Measurements from ENCODE around the gene PGM1. TPM values are rescaled to one million over a fixed set of nuclear protein-coding genes. Genes with fewer than 3 reads are reported as not detected.
A peak's percentile ranks its signal among the peaks of the same experiment; 100 is the strongest.

The PGM1 gene
- total and polyA plus RNA-seq, 2 of the 13 experiments (the other 11 are each of a cell fraction or from before 2014, with no cell fraction given), result 51.6 to 105 TPM

DNA sequence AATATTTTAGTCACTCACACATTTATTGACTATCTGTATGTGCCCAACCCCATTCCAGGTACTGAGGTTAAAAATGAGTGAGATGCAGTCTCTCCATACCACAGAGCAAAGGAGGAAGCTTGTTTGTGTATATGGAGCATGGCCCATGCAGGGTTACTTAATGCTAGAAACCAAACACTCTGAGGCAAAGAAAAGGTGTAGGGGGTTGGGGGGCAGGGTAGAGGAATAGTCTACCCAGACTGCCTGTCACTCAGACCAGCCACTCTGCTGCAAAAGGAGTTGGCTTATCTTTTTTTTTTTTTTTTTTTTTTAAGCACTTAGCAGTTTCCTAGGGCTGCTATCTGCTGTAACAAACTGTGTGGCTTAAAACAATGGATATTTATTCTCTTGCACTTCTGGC, 19.8 kb downstream of the PGM1 start:
- Histone ChIP-seq H3K27ac (ENCODE audit: extremely low read length, insufficient read depth, low read length) (peak overlapping the region; percentile 30), H3K4me1 (ENCODE audit: insufficient read depth, low read length) (peaks cover 69% of the 10 kb centered on the region), H3K36me3 (replicated peaks in 1 of 2; ENCODE audit: control insufficient read depth in 1 of 2, insufficient read depth in 2 of 2, low read length in 2 of 2) (peaks cover 5 to 8% of the 10 kb centered on the region in 2 experiments; a peak in 2 of 5 replicates), H2AFZ (ENCODE audit: low read length) (no peak overlapping the region), H3K4me2 (ENCODE audit: low read depth, low read length) (no peak overlapping the region), H3K4me3 (replicated peaks in 1 of 3; ENCODE audit: insufficient read depth in 1 of 3, low read depth in 2 of 3, low read length in 3 of 3) (no peak overlapping the region), H3K9ac (ENCODE audit: insufficient read depth, low read depth, low read length) (no peak overlapping the region), H3K27me3 (ENCODE audit: control insufficient read depth in 1 of 2, insufficient read depth in 2 of 2, low read length in 2 of 2) (no peaks in the 10 kb centered on the region), H4K20me1 (ENCODE audit: insufficient read depth, low read length) (peaks cover 6% of the 10 kb centered on the region; the same call in 1 of the 2 replicates), H3K9me3 (ENCODE audit: low read length) (no peaks in the 10 kb centered on the region), H3K79me2 (ENCODE audit: insufficient read depth, low read length) (peaks cover 45% of the 10 kb centered on the region)
- in situ Hi-C loops (cut with HindIII; ENCODE audit: extremely low pct_ligation_motif_present, low pct_unique_long_range_greater_than_20kb) (loop anchor here (25.0 kb wide), 1 partner anchor 299 kb away; no protein-coding TSS in a partner anchor), intact Hi-C loops (cut with micrococcal nuclease; ENCODE audit: unreplicated experiment) (loop anchor here (10.0 kb wide), 1 partner anchor 62 kb away; no protein-coding TSS in a partner anchor)
- ChIA-PET CTCF (ENCODE audit: low intra/inter-chr PET ratio, low total read pairs) (no interaction called here), POLR2A (no interaction called here)
- TF ChIP-seq ZFP37 (CRISPR knock-in tag; IDR thresholded peaks at IDR 0.05; ENCODE audit: borderline replicate concordance) (no peak), ZNF549 (CRISPR knock-in tag; IDR thresholded peaks at IDR 0.05) (no peak), MXD4 (CRISPR knock-in tag; IDR thresholded peaks at IDR 0.05) (no peak), NFYC (CRISPR knock-in tag; IDR thresholded peaks at IDR 0.05) (no peak), NFIC (IDR thresholded peaks at IDR 0.05; ENCODE audit: low read length) (no peak), ZNF768 (CRISPR knock-in tag; IDR thresholded peaks at IDR 0.05) (no peak), ZNF672 (CRISPR knock-in tag; IDR thresholded peaks at IDR 0.05) (no peak), ZNF878 (CRISPR knock-in tag; IDR thresholded peaks at IDR 0.05) (no peak), NFKB2 (CRISPR knock-in tag; IDR thresholded peaks at IDR 0.05; ENCODE audit: borderline replicate concordance) (no peak), NR2F1 (CRISPR knock-in tag; IDR thresholded peaks at IDR 0.05) (no peak)
- TF ChIP-seq, protein P1, sequence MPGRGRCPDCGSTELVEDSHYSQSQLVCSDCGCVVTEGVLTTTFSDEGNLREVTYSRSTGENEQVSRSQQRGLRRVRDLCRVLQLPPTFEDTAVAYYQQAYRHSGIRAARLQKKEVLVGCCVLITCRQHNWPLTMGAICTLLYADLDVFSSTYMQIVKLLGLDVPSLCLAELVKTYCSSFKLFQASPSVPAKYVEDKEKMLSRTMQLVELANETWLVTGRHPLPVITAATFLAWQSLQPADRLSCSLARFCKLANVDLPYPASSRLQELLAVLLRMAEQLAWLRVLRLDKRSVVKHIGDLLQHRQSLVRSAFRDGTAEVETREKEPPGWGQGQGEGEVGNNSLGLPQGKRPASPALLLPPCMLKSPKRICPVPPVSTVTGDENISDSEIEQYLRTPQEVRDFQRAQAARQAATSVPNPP (CRISPR knock-in tag; IDR thresholded peaks at IDR 0.05), result no peak
- TF ChIP-seq, protein P2, sequence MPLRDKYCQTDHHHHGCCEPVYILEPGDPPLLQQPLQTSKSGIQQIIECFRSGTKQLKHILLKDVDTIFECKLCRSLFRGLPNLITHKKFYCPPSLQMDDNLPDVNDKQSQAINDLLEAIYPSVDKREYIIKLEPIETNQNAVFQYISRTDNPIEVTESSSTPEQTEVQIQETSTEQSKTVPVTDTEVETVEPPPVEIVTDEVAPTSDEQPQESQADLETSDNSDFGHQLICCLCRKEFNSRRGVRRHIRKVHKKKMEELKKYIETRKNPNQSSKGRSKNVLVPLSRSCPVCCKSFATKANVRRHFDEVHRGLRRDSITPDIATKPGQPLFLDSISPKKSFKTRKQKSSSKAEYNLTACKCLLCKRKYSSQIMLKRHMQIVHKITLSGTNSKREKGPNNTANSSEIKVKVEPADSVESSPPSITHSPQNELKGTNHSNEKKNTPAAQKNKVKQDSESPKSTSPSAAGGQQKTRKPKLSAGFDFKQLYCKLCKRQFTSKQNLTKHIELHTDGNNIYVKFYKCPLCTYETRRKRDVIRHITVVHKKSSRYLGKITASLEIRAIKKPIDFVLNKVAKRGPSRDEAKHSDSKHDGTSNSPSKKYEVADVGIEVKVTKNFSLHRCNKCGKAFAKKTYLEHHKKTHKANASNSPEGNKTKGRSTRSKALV (CRISPR knock-in tag; IDR thresholded peaks at IDR 0.05), result no peak
- TF ChIP-seq, protein P3, sequence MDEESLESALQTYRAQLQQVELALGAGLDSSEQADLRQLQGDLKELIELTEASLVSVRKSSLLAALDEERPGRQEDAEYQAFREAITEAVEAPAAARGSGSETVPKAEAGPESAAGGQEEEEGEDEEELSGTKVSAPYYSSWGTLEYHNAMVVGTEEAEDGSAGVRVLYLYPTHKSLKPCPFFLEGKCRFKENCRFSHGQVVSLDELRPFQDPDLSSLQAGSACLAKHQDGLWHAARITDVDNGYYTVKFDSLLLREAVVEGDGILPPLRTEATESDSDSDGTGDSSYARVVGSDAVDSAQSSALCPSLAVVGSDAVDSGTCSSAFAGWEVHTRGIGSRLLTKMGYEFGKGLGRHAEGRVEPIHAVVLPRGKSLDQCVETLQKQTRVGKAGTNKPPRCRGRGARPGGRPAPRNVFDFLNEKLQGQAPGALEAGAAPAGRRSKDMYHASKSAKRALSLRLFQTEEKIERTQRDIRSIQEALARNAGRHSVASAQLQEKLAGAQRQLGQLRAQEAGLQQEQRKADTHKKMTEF (CRISPR knock-in tag; IDR thresholded peaks at IDR 0.05), result no peak
- TF ChIP-seq, protein P4, sequence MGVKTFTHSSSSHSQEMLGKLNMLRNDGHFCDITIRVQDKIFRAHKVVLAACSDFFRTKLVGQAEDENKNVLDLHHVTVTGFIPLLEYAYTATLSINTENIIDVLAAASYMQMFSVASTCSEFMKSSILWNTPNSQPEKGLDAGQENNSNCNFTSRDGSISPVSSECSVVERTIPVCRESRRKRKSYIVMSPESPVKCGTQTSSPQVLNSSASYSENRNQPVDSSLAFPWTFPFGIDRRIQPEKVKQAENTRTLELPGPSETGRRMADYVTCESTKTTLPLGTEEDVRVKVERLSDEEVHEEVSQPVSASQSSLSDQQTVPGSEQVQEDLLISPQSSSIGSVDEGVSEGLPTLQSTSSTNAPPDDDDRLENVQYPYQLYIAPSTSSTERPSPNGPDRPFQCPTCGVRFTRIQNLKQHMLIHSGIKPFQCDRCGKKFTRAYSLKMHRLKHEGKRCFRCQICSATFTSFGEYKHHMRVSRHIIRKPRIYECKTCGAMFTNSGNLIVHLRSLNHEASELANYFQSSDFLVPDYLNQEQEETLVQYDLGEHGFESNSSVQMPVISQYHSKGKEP (CRISPR knock-in tag; IDR thresholded peaks at IDR 0.05), result no peak
- DNase-seq (ENCODE audit: low spot score) (no peak), FAIRE-seq (no peak), ATAC-seq (peak; percentile 25; the same call in 2 of the 3 replicates)
- no TSS peak for BruUV-seq (replicated peaks)

All from HepG2 (cell line).